ENCODE results near the gene RAB12. TPM values are rescaled to one million over a fixed set of nuclear protein-coding genes. Genes with fewer than 3 reads are reported as not detected.

RAB12 gene
- total RNA-seq, 1 donor from 2014 or later: 41.4 TPM

- no peak overlapping the region for H3K27ac Mint-ChIP-seq
- H3K4me1 ChIP-seq: no peaks in the 10 kb centered on the region
- no peak overlapping the region for H3K27ac ChIP-seq
- H3K4me3 ChIP-seq: no peak overlapping the region
- H3K9me3 ChIP-seq (ENCODE audit: low read depth): no peaks in the 10 kb centered on the region
- no peaks in the 10 kb centered on the region for H3K36me3 ChIP-seq
- H3K4me3 Mint-ChIP-seq: no peak overlapping the region
- H3K4me1 Mint-ChIP-seq: no peaks in the 10 kb centered on the region
- no peaks in the 10 kb centered on the region for H3K36me3 Mint-ChIP-seq
- peak overlapping the region; percentile 45 for H2AFZ ChIP-seq (replicated peaks)
- no peaks in the 10 kb centered on the region for H3K79me2 ChIP-seq (ENCODE audit: low read depth)
- H3K27me3 ChIP-seq: no peaks in the 10 kb centered on the region
- H3K9me3 Mint-ChIP-seq: no peaks in the 10 kb centered on the region
- TF ChIP-seq EZH2 (IDR thresholded peaks at IDR 0.05) (no peak), EZH2phosphoT487 (IDR thresholded peaks at IDR 0.05) (no peak), CTCF (IDR thresholded peaks at IDR 0.05) (no peak)
- no peaks in the 10 kb centered on the region for H3F3A ChIP-seq (ENCODE audit: low read depth)
- H3K27me3 Mint-ChIP-seq (ENCODE audit: insufficient read depth, low read depth): peaks cover 2% of the 10 kb centered on the region
- no peak for DNase-seq (ENCODE audit: low spot score)
- no peak overlapping the region for H3K9ac ChIP-seq
- no peak overlapping the region for H3K4me2 ChIP-seq
- no peaks in the 10 kb centered on the region for H4K20me1 ChIP-seq (ENCODE audit: low read depth)
These were observed 64.3 kb downstream of the RAB12 start for GRCh38 chr18:8673256-8674209.

- Histone ChIP-seq H3K4me3 (no peak overlapping the region), H3K9ac (no peak overlapping the region), H2AFZ (replicated peaks) (no peak overlapping the region), H3K4me2 (no peak overlapping the region), H3K4me1 (no peaks in the 10 kb centered on the region), H3K27me3 (no peaks in the 10 kb centered on the region), H4K20me1 (ENCODE audit: low read depth) (no peaks in the 10 kb centered on the region), H3K9me3 (ENCODE audit: low read depth) (no peaks in the 10 kb centered on the region), H3K79me2 (ENCODE audit: low read depth) (no peaks in the 10 kb centered on the region), H3K27ac (no peak overlapping the region), H3F3A (ENCODE audit: low read depth) (no peaks in the 10 kb centered on the region), H3K36me3 (no peaks in the 10 kb centered on the region)
- TF ChIP-seq EZH2 (IDR thresholded peaks at IDR 0.05) (no peak), EZH2phosphoT487 (IDR thresholded peaks at IDR 0.05) (no peak)
- Mint-ChIP-seq H3K36me3 (no peaks in the 10 kb centered on the region), H3K4me1 (no peaks in the 10 kb centered on the region), H3K27me3 (ENCODE audit: insufficient read depth, low read depth) (peaks cover 2% of the 10 kb centered on the region), H3K27ac (no peak overlapping the region), H3K4me3 (no peak overlapping the region), H3K9me3 (no peaks in the 10 kb centered on the region)
- no peak for DNase-seq (ENCODE audit: low spot score)
These were observed 65.8 kb downstream of the RAB12 start for GRCh38 chr18:8675057-8675456.

GRCh38 chr18:8681196-8681595, 72.0 kb downstream of the RAB12 start:
- H3K27ac Mint-ChIP-seq: no peak overlapping the region
- Histone ChIP-seq H3K79me2 (ENCODE audit: low read depth) (no peaks in the 10 kb centered on the region), H4K20me1 (ENCODE audit: low read depth) (no peaks in the 10 kb centered on the region), H3K9ac (no peak overlapping the region), H3K4me2 (no peak overlapping the region), H3K4me1 (peaks cover 12% of the 10 kb centered on the region), H2AFZ (replicated peaks) (no peak overlapping the region), H3K9me3 (ENCODE audit: low read depth) (no peaks in the 10 kb centered on the region), H3K27me3 (no peaks in the 10 kb centered on the region), H3K36me3 (no peaks in the 10 kb centered on the region), H3K4me3 (no peak overlapping the region), H3K27ac (no peak overlapping the region), H3F3A (ENCODE audit: low read depth) (peaks cover 10% of the 10 kb centered on the region)
- TF ChIP-seq EZH2 (IDR thresholded peaks at IDR 0.05) (no peak), CTCF (IDR thresholded peaks at IDR 0.05) (no peak), EZH2phosphoT487 (IDR thresholded peaks at IDR 0.05) (no peak)
- DNase-seq (ENCODE audit: low spot score): no peak
- no peaks in the 10 kb centered on the region for H3K9me3 Mint-ChIP-seq
- peaks cover 16% of the 10 kb centered on the region for H3K4me1 Mint-ChIP-seq
- no peak overlapping the region for H3K4me3 Mint-ChIP-seq
- H3K27me3 Mint-ChIP-seq (ENCODE audit: insufficient read depth, low read depth): peaks cover 5% of the 10 kb centered on the region
- H3K36me3 Mint-ChIP-seq: no peaks in the 10 kb centered on the region

- Mint-ChIP-seq H3K4me3 (no peak overlapping the region), H3K4me1 (peaks cover 35% of the 10 kb centered on the region), H3K27me3 (ENCODE audit: insufficient read depth, low read depth) (peaks cover 7% of the 10 kb centered on the region), H3K27ac (no peak overlapping the region), H3K36me3 (no peaks in the 10 kb centered on the region), H3K9me3 (no peaks in the 10 kb centered on the region)
- Histone ChIP-seq H2AFZ (replicated peaks) (no peak overlapping the region), H3K79me2 (ENCODE audit: low read depth) (no peaks in the 10 kb centered on the region), H3K4me3 (no peak overlapping the region), H3K4me2 (no peak overlapping the region), H3F3A (ENCODE audit: low read depth) (peaks cover 14% of the 10 kb centered on the region), H4K20me1 (ENCODE audit: low read depth) (no peaks in the 10 kb centered on the region), H3K9ac (no peak overlapping the region), H3K9me3 (ENCODE audit: low read depth) (no peaks in the 10 kb centered on the region), H3K27me3 (no peaks in the 10 kb centered on the region), H3K36me3 (no peaks in the 10 kb centered on the region), H3K27ac (no peak overlapping the region), H3K4me1 (peaks cover 28% of the 10 kb centered on the region)
- DNase-seq (ENCODE audit: low spot score): no peak
- TF ChIP-seq EZH2 (IDR thresholded peaks at IDR 0.05): no peak
- TF ChIP-seq EZH2phosphoT487 (IDR thresholded peaks at IDR 0.05): no peak
- TF ChIP-seq CTCF (IDR thresholded peaks at IDR 0.05): no peak
These were observed 75.3 kb downstream of the RAB12 start for GRCh38 chr18:8684577-8684976.

All from neural progenitor cell (in vitro differentiated cells).